GM19035 (cell line): ENCODE data around the gene SKA1.
A peak's percentile ranks its signal among the peaks of the same experiment; 100 is the strongest.

ENCODE experiments used
- ATAC-seq: cut with Tn5 transposase; IDR thresholded peaks from one replicate; pipeline ENCODE4 v1.9.1; 2021; ENCODE audit not compliant: unreplicated experiment

Gene SKA1

DNA sequence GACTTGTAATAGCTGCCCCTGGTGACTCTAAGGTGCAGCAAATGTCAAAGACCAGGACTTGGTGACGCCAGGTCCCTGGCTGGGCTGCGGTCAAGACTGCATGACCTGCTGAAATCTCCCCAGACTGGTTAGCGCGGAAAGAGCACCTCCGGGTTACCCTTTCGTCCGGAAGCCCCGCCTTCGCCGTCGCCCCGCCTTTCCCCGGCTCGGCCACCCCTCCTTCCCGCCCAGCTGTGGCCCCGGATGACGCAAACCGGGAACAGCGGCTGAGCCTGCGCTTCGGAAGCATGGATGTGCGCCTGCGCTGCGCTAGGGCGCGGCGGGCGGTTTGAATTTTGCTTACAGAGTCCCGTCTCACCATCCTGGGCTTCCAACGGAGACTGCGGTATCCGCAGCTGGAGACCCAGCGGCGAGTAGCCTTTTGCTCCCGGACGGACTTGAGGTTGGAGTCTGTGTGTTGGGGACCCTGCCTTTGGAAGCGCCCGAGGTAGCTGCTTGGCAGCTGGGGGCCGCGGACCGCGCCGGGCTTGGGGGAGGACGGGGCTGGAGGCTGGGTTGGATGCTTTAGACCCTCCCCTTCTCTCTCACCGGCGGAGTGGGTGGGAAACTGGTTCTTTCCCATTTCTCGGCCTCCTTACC is at the start of gene SKA1:
Gene SKA1, plus strand, starts transcription at position 294 of the 639 bp plus-strand sequence. CDS start 785 bp downstream, outside the sequence.
- peak; percentile 94 for ATAC-seq

- no peak for ATAC-seq
Measured at GRCh38 chr18:50327983-50328382, 46.9 kb upstream of the SKA1 start.

GRCh38 chr18:50330176-50330575 is 44.7 kb upstream of the SKA1 start:
- ATAC-seq = no peak

DNA sequence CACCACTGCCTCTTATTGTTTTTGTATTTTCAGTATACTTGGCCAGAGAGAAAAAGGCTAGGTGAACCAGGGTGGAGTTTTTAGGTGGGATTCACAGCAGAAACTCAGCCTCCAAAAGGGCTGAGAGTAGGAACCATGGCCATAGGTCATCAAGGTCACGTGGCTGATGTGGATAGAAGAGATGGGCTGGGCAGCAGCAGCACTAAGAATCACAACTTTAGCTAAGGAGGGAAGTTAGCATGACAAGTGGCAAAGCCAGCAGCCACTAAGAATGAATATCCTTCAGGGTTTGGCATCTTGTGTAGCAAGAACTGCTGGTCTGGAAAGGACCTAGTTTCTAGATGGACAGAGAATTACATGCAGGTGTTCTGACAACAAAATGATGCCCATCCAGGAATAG is 43.2 kb upstream of the SKA1 start:
- ATAC-seq = no peak

DNA sequence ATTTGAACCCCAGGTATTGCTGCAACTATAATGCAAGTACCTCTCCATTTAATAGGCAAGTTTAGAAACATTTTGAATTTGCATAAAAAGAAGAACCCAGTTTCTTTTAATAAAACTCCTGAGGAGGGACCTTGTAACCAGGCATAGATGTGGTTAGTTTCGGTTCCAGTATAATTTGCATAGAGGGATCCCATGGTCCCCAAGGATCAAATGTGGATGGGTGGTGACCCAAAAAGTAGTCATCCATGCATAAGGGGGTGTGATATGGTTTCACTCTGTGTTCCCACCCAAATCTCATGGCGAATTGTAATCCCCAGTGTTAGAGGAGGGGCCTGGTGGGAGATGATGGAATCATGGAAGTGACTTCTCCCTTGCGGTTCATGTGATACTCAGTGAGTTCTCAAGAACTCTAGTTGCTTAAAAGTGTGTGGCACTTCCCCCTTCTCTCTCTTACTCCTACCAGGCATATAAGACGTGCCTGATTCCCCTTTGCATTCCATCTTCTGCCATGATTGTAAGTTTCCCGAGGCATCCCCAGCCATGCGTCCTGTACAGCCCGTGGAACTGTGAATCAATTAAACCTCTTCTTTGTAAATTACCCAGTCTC is 40.2 kb upstream of the SKA1 start:
- ATAC-seq = no peak

DNA sequence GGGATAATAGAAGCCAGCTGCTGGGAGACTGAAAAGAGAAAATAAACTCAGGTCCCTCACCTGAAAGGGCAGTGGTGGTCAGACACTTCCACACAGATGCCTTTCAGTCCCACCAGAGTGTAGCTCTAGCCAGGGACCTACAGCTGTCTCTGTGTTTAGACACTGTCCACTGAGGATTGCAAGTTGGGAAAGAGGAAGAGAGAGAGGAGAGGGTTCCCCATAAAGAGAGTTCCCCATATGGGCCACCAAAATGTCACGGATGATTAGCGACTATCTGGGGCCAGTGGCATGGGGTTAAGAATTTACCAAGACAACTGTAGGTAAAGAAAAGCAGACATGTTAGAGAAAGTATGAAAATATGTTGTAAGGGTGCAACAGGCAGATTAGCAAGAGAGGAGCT is 36.7 kb upstream of the SKA1 start:
- ATAC-seq = no peak

DNA sequence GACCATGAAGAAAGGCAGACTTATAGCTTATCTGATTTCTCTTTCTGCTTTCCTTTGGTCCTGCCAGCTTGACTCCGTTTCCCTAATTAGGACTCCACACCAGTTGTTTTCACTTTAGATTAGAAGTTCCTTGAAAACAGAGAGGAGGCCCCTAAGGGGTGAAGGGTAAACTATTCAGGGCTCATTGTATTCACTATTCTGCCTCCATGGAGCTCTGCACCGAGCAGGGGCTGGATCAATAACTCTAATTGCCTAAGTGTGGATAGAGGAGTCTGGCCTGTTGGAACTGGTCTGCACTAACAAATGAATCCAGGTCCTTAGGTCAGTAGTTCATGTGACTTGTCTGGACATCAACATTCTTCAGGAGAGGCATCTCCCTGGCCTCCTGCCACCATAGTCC is 36.1 kb upstream of the SKA1 start:
- ATAC-seq = no peak

GRCh38 chr18:50340078-50340477 is 34.8 kb upstream of the SKA1 start:
- no peak for ATAC-seq

DNA sequence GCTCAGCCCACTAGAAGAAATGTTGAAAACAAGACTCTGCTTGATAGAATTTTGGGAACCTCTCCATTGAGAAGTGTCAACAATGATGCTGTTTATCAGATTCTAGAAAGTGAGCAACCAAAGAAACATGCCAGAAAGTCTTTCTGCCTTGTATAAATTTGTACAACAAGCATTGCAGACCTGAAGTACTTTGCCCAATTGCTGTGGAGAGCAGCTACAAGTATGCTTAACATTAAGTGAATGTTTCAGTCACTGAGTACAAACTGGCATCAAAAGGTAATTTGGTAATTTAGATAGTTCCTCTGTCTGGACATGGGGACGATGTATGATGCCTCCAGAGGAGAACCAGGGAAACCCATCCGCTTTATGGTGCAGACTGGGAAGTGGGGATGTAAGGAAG is 33.4 kb upstream of the SKA1 start:
- ATAC-seq = no peak

- ATAC-seq = no peak
Measured at GRCh38 chr18:50350699-50351098, 24.1 kb upstream of the SKA1 start.

GRCh38 chr18:50356036-50356945 is 18.6 kb upstream of the SKA1 start:
- no peak for ATAC-seq

- ATAC-seq = peak; percentile 56
Measured at GRCh38 chr18:50358844-50359243, 16.0 kb upstream of the SKA1 start.

DNA sequence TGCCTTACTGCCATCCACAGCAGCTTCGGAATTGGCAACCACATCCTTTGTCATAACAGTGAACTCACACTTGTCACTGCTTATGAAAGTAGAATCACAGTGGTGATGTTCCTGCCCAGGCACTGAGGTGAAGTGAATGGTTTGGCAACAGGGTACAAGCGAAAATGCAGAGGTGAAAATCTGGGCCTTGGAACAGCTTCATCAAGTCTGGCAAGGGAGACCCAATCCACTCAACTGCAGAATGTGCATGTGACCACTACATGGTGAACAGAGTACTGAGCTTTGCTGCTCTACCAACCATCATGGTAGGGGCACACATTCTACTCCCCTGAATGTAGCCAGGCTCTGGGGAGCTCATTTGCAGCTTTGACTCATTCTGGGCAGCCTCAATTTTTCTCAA is 15.0 kb upstream of the SKA1 start:
- ATAC-seq = no peak

- ATAC-seq = no peak
Measured at GRCh38 chr18:50360611-50361010, 14.2 kb upstream of the SKA1 start.

- ATAC-seq = no peak
Measured at GRCh38 chr18:50369672-50370071, 5.2 kb upstream of the SKA1 start.

DNA sequence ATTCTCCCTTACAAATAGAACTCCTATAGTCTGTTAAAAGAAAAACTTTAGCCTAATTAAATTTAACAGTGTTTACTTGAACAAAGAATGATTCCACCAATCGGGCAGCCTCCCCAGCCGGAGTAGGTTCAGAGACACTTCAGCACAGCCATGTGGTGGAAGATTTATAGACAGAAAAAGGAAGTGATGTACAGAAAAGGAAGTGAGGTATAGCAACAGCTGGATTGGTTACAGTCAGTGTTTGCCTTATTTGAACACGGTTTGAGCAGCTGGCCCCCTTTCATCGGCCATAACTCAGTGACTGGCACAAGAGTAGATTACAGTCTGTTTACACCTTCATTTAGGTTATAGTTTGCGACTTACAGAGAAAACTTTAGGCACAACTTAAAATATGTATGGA is 2.1 kb upstream of the SKA1 start:
- ATAC-seq = no peak

- no peak for ATAC-seq
Measured at GRCh38 chr18:50373561-50374219, 1.2 kb upstream of the SKA1 start.

GRCh38 chr18:50374220-50374752 is 560 bp upstream of the SKA1 start:
- no peak for ATAC-seq

- no peak for ATAC-seq
Measured at GRCh38 chr18:50377061-50377798, 2.4 kb downstream of the SKA1 start.

DNA sequence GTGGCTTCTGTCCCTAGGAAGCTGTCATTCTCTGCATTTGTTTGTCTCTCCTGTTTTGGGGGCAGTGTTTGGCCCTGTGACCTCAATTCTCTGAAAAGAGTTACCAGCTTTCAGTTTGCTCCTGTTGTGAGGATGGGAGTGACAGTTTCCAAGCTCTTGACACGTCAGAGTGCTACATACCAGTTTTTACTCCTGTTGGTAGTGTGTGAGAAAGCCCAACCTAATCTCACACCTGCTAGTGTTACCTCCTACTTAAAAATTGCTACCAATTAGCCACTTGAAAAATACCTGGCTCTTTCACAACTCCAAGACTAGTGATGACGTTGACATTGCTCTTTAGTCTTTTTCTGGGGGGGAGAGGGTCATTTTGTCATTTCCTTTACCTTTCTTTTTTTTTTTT is 14.1 kb downstream of the SKA1 start:
- ATAC-seq = no peak

GRCh38 chr18:50393802-50394201 is 19.0 kb downstream of the SKA1 start:
- no peak for ATAC-seq
